ENCODE data around the gene GALM.

DNA sequence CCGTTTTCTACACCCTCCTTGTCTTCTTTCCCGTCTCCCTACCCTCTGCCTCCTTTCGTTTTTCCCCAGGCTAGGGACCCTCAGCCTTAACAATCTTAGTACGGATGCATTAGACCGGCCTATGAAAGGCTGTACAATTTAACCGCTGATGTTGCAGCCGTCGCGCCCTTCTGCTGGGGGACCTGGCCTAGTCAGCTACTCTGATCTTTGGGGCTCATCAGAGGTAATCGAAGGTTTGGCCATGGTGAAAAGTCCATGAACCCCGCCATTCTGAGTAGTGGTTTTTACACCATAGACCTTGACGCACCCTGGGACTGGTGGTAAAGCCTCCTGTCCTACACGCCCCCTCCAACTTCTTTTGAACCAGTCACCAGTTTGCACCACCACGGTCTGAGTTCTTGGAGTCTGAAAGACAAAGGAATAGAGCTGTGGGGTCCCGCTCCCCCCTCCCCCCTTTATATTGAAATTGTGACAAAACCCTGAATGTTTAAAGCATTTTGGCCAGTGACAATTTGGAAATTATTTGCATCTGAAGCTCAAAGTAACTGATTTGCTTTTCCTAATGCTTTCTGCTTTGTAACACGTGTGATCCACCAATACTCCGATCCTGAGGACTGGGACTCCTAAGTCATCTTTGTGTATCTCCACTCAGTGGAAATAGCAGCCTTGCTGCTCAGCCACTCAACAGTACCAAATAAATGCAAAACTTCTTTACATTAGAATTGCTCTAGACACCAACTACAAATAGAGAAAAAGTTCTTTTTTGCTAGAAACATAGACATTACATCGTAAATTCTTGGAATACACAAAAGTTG is 85.9 kb downstream of the GALM start:
- TF ChIP-seq, protein P1, sequence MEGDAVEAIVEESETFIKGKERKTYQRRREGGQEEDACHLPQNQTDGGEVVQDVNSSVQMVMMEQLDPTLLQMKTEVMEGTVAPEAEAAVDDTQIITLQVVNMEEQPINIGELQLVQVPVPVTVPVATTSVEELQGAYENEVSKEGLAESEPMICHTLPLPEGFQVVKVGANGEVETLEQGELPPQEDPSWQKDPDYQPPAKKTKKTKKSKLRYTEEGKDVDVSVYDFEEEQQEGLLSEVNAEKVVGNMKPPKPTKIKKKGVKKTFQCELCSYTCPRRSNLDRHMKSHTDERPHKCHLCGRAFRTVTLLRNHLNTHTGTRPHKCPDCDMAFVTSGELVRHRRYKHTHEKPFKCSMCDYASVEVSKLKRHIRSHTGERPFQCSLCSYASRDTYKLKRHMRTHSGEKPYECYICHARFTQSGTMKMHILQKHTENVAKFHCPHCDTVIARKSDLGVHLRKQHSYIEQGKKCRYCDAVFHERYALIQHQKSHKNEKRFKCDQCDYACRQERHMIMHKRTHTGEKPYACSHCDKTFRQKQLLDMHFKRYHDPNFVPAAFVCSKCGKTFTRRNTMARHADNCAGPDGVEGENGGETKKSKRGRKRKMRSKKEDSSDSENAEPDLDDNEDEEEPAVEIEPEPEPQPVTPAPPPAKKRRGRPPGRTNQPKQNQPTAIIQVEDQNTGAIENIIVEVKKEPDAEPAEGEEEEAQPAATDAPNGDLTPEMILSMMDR (IDR thresholded peaks at IDR 0.05), result no peak
- TF ChIP-seq POLR2AphosphoS5 (IDR thresholded peaks at IDR 0.05; ENCODE audit: low read depth, low read length) (no peak), REST (IDR thresholded peaks at IDR 0.05; ENCODE audit: insufficient read depth in 1 of 2, low read depth in 2 of 2, low read length in 1 of 2) (no peak), SIN3A (IDR thresholded peaks at IDR 0.05; ENCODE audit: borderline replicate concordance, insufficient read depth, low read depth, low read length) (no peak), TCF7L2 (IDR thresholded peaks at IDR 0.05; ENCODE audit: low read depth, low read length) (peak; percentile 25; the same call in 1 of the 2 replicates)
